CD4-positive, alpha-beta memory T cell (primary cell): ENCODE data around the gene CFAP46. TPM values are rescaled to one million over a fixed set of nuclear protein-coding genes. Genes with fewer than 3 reads are reported as not detected.
"Not testable (repeated sequence)": the region's sequence is repeated elsewhere in the genome, so short reads cannot be mapped to it uniquely, and the experiment has no call there.

Experiments
- CTCF ChIA-PET: fragments of 350-600 bp; sonication (Branson Sonifier 250); formaldehyde crosslinking; loops from one replicate; lab custom pipeline; 2021; ENCODE audit warnings: inconsistent platforms; ENCODE audit not compliant: partially characterized antibody; lab: Charles Lee
- POLR2A ChIA-PET: fragments of 350-600 bp; sonication (Branson Sonifier 250); formaldehyde crosslinking; loops from one replicate; lab custom pipeline; 2021; ENCODE audit not compliant: partially characterized antibody; lab: Charles Lee
- DNase-seq, 5 donors: peaks; one replicate each; pipeline versions ENCODE4 v3.0.0 to v3.0.0-alpha.2; 2020 to 2022; ENCODE audit warnings: mixed read lengths in 1 of 5
- H3K27ac ChIP-seq: one replicate; pipeline ENCODE4 v1.7.0; 2013; ENCODE audit warnings: low read depth, low read length
- H3K27me3 ChIP-seq: 2 replicates; pipeline ENCODE4 v1.7.0; 2013; ENCODE audit warnings: mild to moderate bottlenecking, low read length, moderate library complexity; ENCODE audit not compliant: insufficient read depth
- H3K36me3 ChIP-seq: 2 replicates; pipeline ENCODE4 v1.7.0; 2013; ENCODE audit warnings: mild to moderate bottlenecking, low read length, moderate library complexity; ENCODE audit not compliant: insufficient read depth
- H3K4me1 ChIP-seq: 2 replicates; pipeline ENCODE4 v1.7.0; 2013; ENCODE audit warnings: mild to moderate bottlenecking, low read length, moderate library complexity; ENCODE audit not compliant: insufficient read depth
- H3K4me3 ChIP-seq, 2 donors: one replicate each; pipeline ENCODE4 v1.7.0; 2013; ENCODE audit warnings: low read length in 2 of 2, mild to moderate bottlenecking in 1 of 2
- H3K9me3 ChIP-seq, 2 donors: one replicate each; pipeline ENCODE4 v1.7.0; 2013; ENCODE audit warnings: low read length in 2 of 2, control low read depth in 1 of 2; ENCODE audit not compliant: control insufficient read depth in 1 of 2
- H3K27ac Mint-ChIP-seq, 7 donors: one replicate each; pipeline ENCODE4 v1.8.0; 2020 to 2021; ENCODE audit warnings: mixed read lengths in 7 of 7, mild to moderate bottlenecking in 6 of 7, inconsistent platforms in 3 of 7, moderate library complexity in 3 of 7
- H3K27me3 Mint-ChIP-seq, 2 donors: one replicate each; pipeline ENCODE4 v1.8.0; 2020 to 2021; ENCODE audit warnings: mixed read lengths in 2 of 2
- H3K36me3 Mint-ChIP-seq, 2 donors: one replicate each; pipeline ENCODE4 v1.8.0; 2020 to 2021; ENCODE audit warnings: mixed read lengths in 2 of 2, inconsistent platforms in 1 of 2, mild to moderate bottlenecking in 1 of 2
- H3K4me1 Mint-ChIP-seq, 4 donors: one replicate each; pipeline ENCODE4 v1.8.0; 2020 to 2021; ENCODE audit warnings: mixed read lengths in 4 of 4, mild to moderate bottlenecking in 1 of 4
- H3K4me3 Mint-ChIP-seq, 8 donors: one replicate each; pipeline ENCODE4 v1.8.0; 2020 to 2021; ENCODE audit warnings: mixed read lengths in 8 of 8, mild to moderate bottlenecking in 7 of 8, moderate library complexity in 6 of 8, inconsistent platforms in 3 of 8
- H3K9me3 Mint-ChIP-seq, 8 donors: one replicate each; pipeline ENCODE4 v1.8.0; 2020 to 2021; ENCODE audit warnings: mixed read lengths in 8 of 8, mild to moderate bottlenecking in 5 of 8, inconsistent platforms in 3 of 8, moderate library complexity in 1 of 8
- intact Hi-C: fragments of 100-400 bp; cut with micrococcal nuclease; formaldehyde crosslinking; loops from one replicate; pipeline ENCODE4 v1.15.1; 2023
- polyA plus RNA-seq, 2 donors: library from polyadenylated mRNA; unstranded; fragments of 300-500 nt; fragmentation: Illumina TruSeq; gene quantifications; one replicate each; pipeline ENCODE4 v1.2.3, GENCODE V29; 2021
- total RNA-seq, 2 experiments: library from RNA; stranded (reverse); gene quantifications; one replicate each; pipeline ENCODE4 v1.2.3, GENCODE V29; 2021

Gene CFAP46
- total and polyA plus RNA-seq, 4 experiments from 2014 or later, result not detected

DNA sequence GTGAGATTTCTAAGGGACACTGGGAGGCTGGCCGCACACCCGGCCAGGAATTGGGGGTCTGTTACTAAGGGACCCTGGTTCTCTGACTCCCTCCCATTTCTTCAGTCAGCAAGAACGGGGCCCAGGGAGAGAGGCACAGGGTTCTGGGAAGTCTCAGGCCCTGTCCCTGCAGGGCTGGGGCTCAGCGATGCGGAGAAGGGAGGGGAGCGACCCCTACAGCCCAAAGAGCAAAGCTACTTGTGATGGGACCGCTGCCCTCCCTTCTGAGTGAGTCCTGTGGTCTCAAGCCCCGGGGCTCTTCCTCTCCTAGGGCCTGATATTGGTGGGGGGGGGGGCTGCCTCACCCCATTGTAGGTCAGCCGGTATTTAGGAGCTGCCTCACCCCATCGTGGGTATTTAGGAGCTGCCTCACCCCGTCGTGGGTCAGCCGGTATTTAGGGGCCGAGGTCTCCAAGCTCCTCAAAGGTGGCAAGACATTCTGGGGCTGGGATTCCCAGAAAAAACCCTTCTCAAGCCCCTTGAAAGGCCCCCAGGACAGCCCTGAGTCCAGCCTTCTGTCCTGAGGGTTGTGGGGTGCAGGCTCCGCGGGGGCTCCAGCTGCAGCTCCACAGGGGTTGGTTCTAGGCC, 139.6 kb downstream of the CFAP46 start:
- H3K27me3 ChIP-seq, result no peaks in the 10 kb centered on the region
- CTCF ChIA-PET, result no interaction called here
- no peaks in the 10 kb centered on the region for H3K4me1 ChIP-seq
- Mint-ChIP-seq H3K27me3 (peaks cover 0 to 2% of the 10 kb centered on the region in 2 donors), H3K27ac (no peak overlapping the region), H3K4me1 (peaks cover 0 to 2% (median 0%) of the 10 kb centered on the region in 4 donors), H3K4me3 (no peak overlapping the region), H3K36me3 (no peaks in the 10 kb centered on the region), H3K9me3 (peaks cover 0 to 2% (median 0%) of the 10 kb centered on the region in 8 donors)
- DNase-seq, result no peak
- no peak overlapping the region for H3K4me3 ChIP-seq
- no peaks in the 10 kb centered on the region for H3K9me3 ChIP-seq
- POLR2A ChIA-PET, result no interaction called here
- intact Hi-C loops, result no loop called here
- no peaks in the 10 kb centered on the region for H3K36me3 ChIP-seq
- no peak overlapping the region for H3K27ac ChIP-seq

DNA sequence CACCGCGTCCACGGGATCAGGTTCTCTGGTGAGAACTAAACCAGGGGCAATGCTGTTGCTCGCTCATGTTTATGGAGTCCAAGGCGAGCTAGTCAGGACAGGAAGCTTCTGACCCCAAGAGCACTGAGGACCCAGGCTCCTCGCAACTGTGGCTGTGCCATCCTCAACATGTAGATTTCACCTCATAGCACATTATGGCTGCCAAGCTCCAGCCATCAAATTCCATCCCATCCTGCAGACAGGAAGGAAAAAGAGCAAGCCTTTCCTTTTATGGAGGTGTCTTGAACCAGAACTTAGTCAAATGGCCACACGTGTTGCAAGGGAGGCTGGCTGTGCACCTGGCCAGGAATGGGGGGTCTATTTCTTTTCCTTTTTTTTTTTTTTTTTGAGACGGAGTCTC, 140.3 kb downstream of the CFAP46 start:
- Mint-ChIP-seq H3K9me3 (peaks cover 0 to 2% (median 0%) of the 10 kb centered on the region in 8 donors), H3K36me3 (no peaks in the 10 kb centered on the region), H3K27me3 (peaks cover 0 to 2% of the 10 kb centered on the region in 2 donors), H3K4me3 (no peak overlapping the region), H3K27ac (no peak overlapping the region), H3K4me1 (peaks cover 0 to 2% (median 0%) of the 10 kb centered on the region in 4 donors)
- H3K27ac ChIP-seq, result no peak overlapping the region
- POLR2A ChIA-PET, result no interaction called here
- intact Hi-C loops, result no loop called here
- CTCF ChIA-PET, result no interaction called here
- H3K36me3 ChIP-seq, result no peaks in the 10 kb centered on the region
- H3K27me3 ChIP-seq, result no peaks in the 10 kb centered on the region
- H3K4me1 ChIP-seq, result no peaks in the 10 kb centered on the region
- no peak overlapping the region for H3K4me3 ChIP-seq
- DNase-seq, result no peak
- no peaks in the 10 kb centered on the region for H3K9me3 ChIP-seq

DNA sequence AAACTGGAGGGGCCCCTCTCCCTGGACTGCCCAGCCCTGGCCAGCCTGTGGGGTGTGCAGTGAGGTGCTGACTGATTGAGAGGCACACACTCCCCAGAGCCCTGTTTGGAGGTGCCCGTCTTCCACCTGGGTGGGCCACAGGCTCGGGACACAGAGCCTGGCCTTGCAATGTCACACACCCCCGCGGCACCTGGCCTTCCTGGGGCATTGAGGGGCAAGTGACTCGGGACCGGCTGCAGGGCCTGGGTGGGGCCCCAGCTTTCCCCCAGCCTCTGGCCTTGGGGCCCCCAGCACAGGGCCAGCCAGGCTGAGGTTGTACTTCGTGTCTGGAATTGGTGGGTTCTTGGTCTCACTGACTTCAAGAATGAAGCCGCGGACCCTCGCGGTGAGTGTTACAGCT, 142.5 kb downstream of the CFAP46 start:
- Histone ChIP-seq H3K9me3 (no peaks in the 10 kb centered on the region), H3K36me3 (no peaks in the 10 kb centered on the region), H3K27ac (no peak overlapping the region), H3K4me1 (no peaks in the 10 kb centered on the region), H3K27me3 (no peaks in the 10 kb centered on the region), H3K4me3 (no peak overlapping the region)
- POLR2A ChIA-PET, result no interaction called here
- CTCF ChIA-PET, result no interaction called here
- Mint-ChIP-seq H3K9me3 (peaks cover 0 to 2% (median 0%) of the 10 kb centered on the region in 8 donors), H3K27me3 (peaks cover 0 to 2% of the 10 kb centered on the region in 2 donors), H3K36me3 (no peaks in the 10 kb centered on the region), H3K27ac (no peak overlapping the region), H3K4me1 (peaks cover 0 to 2% (median 0%) of the 10 kb centered on the region in 4 donors), H3K4me3 (no peak overlapping the region)
- intact Hi-C loops, result no loop called here
- DNase-seq, result no peak

DNA sequence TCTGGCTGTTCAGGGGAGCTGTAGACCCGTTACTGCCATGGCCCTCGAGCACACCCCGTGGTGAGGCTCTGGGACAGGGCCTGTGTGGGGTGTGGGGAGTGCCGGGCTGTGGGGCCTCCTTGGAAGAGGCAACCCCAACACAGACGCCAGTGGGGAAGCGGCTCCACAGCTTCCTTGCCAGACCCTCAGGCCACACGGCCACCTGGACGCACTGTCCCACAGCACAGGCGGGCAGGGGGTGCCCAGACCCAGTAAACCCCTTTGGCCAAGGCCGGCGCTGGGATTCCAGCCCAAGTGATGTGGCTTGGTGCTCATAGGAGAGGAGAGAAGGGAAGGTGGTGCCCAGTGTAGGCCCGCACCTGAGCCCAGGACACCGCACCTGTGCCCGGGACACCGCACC, 143.5 kb downstream of the CFAP46 start:
- Mint-ChIP-seq H3K9me3 (peaks cover 0 to 2% (median 0%) of the 10 kb centered on the region in 8 donors), H3K27me3 (peaks cover 0 to 2% of the 10 kb centered on the region in 2 donors), H3K4me1 (peaks cover 0 to 2% (median 0%) of the 10 kb centered on the region in 4 donors), H3K27ac (no peak overlapping the region), H3K36me3 (no peaks in the 10 kb centered on the region), H3K4me3 (no peak overlapping the region)
- no peak for DNase-seq
- CTCF ChIA-PET, result no interaction called here
- POLR2A ChIA-PET, result no interaction called here
- Histone ChIP-seq H3K36me3 (no peaks in the 10 kb centered on the region), H3K27ac (no peak overlapping the region), H3K4me3 (no peak overlapping the region), H3K27me3 (no peaks in the 10 kb centered on the region), H3K4me1 (no peaks in the 10 kb centered on the region), H3K9me3 (no peaks in the 10 kb centered on the region)
- intact Hi-C loops, result no loop called here

DNA sequence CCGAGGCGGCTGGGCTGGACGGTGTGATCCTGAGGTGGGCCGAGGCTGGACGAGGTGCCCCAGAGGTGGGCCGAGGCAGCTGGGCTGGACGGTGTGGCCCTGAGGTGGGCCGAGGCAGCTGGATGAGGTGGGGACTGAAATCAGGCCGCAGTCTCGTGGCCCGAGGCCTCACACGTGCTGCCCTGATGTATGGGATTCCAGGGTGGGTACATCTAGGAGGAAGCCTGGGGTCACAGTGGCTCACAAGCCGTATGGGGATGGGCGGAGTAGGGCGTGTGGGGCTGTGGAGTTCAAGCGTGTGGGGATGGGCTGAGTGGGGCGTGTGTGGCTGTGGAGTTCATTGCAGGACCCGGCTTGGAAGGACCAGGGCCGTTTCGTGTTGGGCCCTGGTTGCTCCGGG, 144.0 kb downstream of the CFAP46 start:
- peaks cover 0 to under 1% (median 0%) of the 10 kb centered on the region in 4 donors for H3K4me1 Mint-ChIP-seq
- Histone ChIP-seq H3K9me3 (no peaks in the 10 kb centered on the region), H3K4me1 (no peaks in the 10 kb centered on the region), H3K27ac (no peak overlapping the region), H3K36me3 (no peaks in the 10 kb centered on the region), H3K4me3 (no peak overlapping the region), H3K27me3 (no peaks in the 10 kb centered on the region)
- no peak overlapping the region for H3K27ac Mint-ChIP-seq
- ChIA-PET CTCF (no interaction called here), POLR2A (no interaction called here)
- H3K36me3 Mint-ChIP-seq, result no peaks in the 10 kb centered on the region
- DNase-seq, result no peak
- H3K4me3 Mint-ChIP-seq, result no peak overlapping the region
- H3K27me3 Mint-ChIP-seq, result peaks cover 0 to under 1% of the 10 kb centered on the region in 2 donors
- peaks cover 0 to 2% (median 0%) of the 10 kb centered on the region in 8 donors for H3K9me3 Mint-ChIP-seq
- intact Hi-C loops, result no loop called here

DNA sequence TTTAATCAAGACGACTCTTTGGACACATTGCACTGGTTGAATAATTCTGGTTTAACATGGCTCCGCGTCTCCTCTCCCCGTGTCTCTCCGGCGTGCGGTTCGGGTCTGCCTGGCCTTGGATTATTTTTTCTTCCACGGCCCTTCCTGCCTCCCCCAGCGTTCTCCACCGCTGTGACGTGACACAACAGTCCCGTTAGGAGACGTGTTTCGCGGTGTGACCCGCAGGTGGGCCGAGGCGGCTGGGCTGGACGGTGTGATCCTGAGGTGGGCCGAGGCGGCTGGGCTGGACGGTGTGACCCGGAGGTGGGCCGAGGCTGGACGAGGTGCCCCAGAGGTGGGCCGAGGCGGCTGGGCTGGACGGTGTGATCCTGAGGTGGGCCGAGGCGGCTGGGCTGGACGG, 144.4 kb downstream of the CFAP46 start:
- H3K27ac ChIP-seq, H3K27me3 ChIP-seq, H3K27ac Mint-ChIP-seq, H3K4me3 ChIP-seq, DNase-seq, CTCF ChIA-PET, intact Hi-C loops, H3K4me1 ChIP-seq, H3K4me1 Mint-ChIP-seq, H3K36me3 Mint-ChIP-seq, H3K4me3 Mint-ChIP-seq, H3K27me3 Mint-ChIP-seq, H3K36me3 ChIP-seq, H3K9me3 Mint-ChIP-seq, POLR2A ChIA-PET, H3K9me3 ChIP-seq: not testable (repeated sequence)

DNA sequence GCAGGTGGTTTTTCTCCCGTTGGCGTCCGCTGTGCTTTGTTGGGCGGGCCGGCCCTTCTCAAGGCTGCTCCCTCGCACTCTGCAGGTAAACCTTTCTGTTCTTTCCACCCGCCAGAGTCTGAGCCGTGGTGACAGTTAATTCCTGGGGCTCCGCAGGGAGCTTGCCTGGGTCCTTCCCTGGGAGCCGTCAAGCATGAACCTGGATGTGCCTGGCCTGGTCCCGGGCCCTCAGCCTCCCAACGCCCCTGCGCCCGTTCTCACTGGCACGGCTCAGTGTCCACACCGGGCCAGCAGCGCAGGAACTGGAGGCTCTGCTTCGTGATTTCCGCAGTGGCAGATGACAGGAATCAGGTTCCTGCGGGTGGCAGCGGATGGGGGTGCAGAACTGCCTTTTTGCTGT, 145.5 kb downstream of the CFAP46 start:
- intact Hi-C loops, result no loop called here
- Histone ChIP-seq H3K36me3 (no peaks in the 10 kb centered on the region), H3K27me3 (no peaks in the 10 kb centered on the region), H3K27ac (no peak overlapping the region), H3K4me3 (no peak overlapping the region), H3K9me3 (no peaks in the 10 kb centered on the region), H3K4me1 (no peaks in the 10 kb centered on the region)
- Mint-ChIP-seq H3K4me1 (no peaks in the 10 kb centered on the region), H3K27ac (no peak overlapping the region), H3K27me3 (no peaks in the 10 kb centered on the region), H3K9me3 (peaks cover 0 to 2% (median 0%) of the 10 kb centered on the region in 8 donors), H3K36me3 (no peaks in the 10 kb centered on the region), H3K4me3 (no peak overlapping the region)
- no peak for DNase-seq
- POLR2A ChIA-PET, result no interaction called here
- CTCF ChIA-PET, result no interaction called here
